Endothelial cell of umbilical vein (primary cell): ENCODE measurements around the gene INPP4B. TPM values are rescaled to one million over a fixed set of nuclear protein-coding genes. Genes with fewer than 3 reads are reported as not detected.

Source experiments
- BruUV-seq: library from RNA; stranded (reverse); fragments of 400-500 nt; replicated peaks from 2 replicates; lab custom pipeline; 2021; lab: Mats Ljungman, UMichigan
- CTCF ChIA-PET: fragments of 300-600, 350-600 bp; sonication (Branson Sonifier 250); formaldehyde crosslinking; loops from one replicate; lab custom pipeline; 2021; ENCODE audit warnings: antibody characterized with exemption, inconsistent platforms; lab: Charles Lee
- POLR2A ChIA-PET: fragments of 300-600, 350-600 bp; sonication (Branson Sonifier 250); formaldehyde crosslinking; loops from one replicate; lab custom pipeline; 2021; ENCODE audit warnings: antibody characterized with exemption, inconsistent platforms; lab: Charles Lee
- DNase-seq: peaks from one replicate; pipeline ENCODE4 v3.0.0-alpha.2; 2011; ENCODE audit warnings: low read depth, low spot score
- FAIRE-seq: peaks from 2 replicates; lab custom pipeline; 2011; peaks lifted over from hg19 to GRCh38; lab: Jason Lieb, UNC
- H2AFZ ChIP-seq: 2 replicates; pipeline ENCODE4 v1.6.0; 2012; ENCODE audit warnings: low read depth, low read length, control low read depth, inconsistent platforms
- H3K27ac ChIP-seq: 2 replicates; pipeline ENCODE4 v1.5.1; 2011; ENCODE audit warnings: low read depth, mild to moderate bottlenecking, control low read depth, low read length, moderate library complexity; ENCODE audit not compliant: insufficient read depth
- H3K27me3 ChIP-seq, 2 experiments: 2 replicates each; pipeline versions ENCODE4 v1.6.0 to v1.6.1; 2011; ENCODE audit warnings: low read length in 2 of 2, mixed read lengths in 1 of 2; ENCODE audit not compliant: control insufficient read depth in 2 of 2, insufficient read depth in 2 of 2
- H3K36me3 ChIP-seq, 2 experiments: 2 replicates in 1 of 2; 3 replicates in 1 of 2; pipeline ENCODE4 v1.5.1; 2011; ENCODE audit warnings: low read length in 2 of 2, mild to moderate bottlenecking in 1 of 2, moderate library complexity in 1 of 2; ENCODE audit not compliant: control insufficient read depth in 2 of 2, insufficient read depth in 2 of 2; ENCODE audit errors: extremely low read depth in 1 of 2
- H3K4me1 ChIP-seq: 3 replicates; pipeline ENCODE4 v1.5.1; 2011; ENCODE audit warnings: mild to moderate bottlenecking, low read length; ENCODE audit not compliant: control insufficient read depth, insufficient read depth; ENCODE audit errors: extremely low read depth
- H3K4me2 ChIP-seq: 2 replicates; pipeline ENCODE4 v1.6.1; 2011; ENCODE audit warnings: low read length, control low read depth, mixed read lengths; ENCODE audit not compliant: insufficient read depth
- H3K4me3 ChIP-seq, 3 experiments: fragments of 200-600 bp in 1 of 3; sonication (generic), shearing (Covaris generic) in 1 of 3; replicated peaks in 1 of 3; 2 replicates each; pipeline ENCODE4 v1.5.1; 2011 to 2016; ENCODE audit warnings: control low read depth in 3 of 3, low read length in 3 of 3, mild to moderate bottlenecking in 2 of 3, inconsistent platforms in 1 of 3, low read depth in 1 of 3, moderate library complexity in 1 of 3; ENCODE audit not compliant: insufficient read depth in 1 of 3
- H3K79me2 ChIP-seq: 2 replicates; pipeline ENCODE4 v1.6.0; 2012; ENCODE audit warnings: low read length, inconsistent platforms; ENCODE audit not compliant: control insufficient read depth, insufficient read depth
- H3K9ac ChIP-seq: replicated peaks from 2 replicates; pipeline ENCODE3; 2011; ENCODE audit warnings: low read length, control low read depth; ENCODE audit not compliant: insufficient read depth; ENCODE audit errors: extremely low read depth
- H3K9me1 ChIP-seq: replicated peaks from 3 replicates; pipeline ENCODE4 v1.6.0; 2011; ENCODE audit warnings: mild to moderate bottlenecking, low read length; ENCODE audit not compliant: control insufficient read depth, insufficient read depth; ENCODE audit errors: extremely low read depth
- H3K9me3 ChIP-seq: replicated peaks from 2 replicates; pipeline ENCODE4 v1.5.1; 2012; ENCODE audit warnings: low read length, inconsistent platforms; ENCODE audit not compliant: control insufficient read depth, insufficient read depth
- H4K20me1 ChIP-seq: replicated peaks from 2 replicates; pipeline ENCODE3; 2011; ENCODE audit warnings: mild to moderate bottlenecking, low read length; ENCODE audit not compliant: control insufficient read depth, insufficient read depth; ENCODE audit errors: extremely low read depth
- CTCF ChIP-seq, 2 donors: IDR thresholded peaks; 1 replicate in 1 of 2; 2 replicates in 1 of 2; pipeline ENCODE4 v1.5.1; 2011; ENCODE audit warnings: low read length in 2 of 2, mild to moderate bottlenecking in 2 of 2, moderate library complexity in 2 of 2, control low read depth in 1 of 2, inconsistent platforms in 1 of 2, low read depth in 1 of 2; ENCODE audit not compliant: insufficient read depth in 1 of 2; ENCODE audit errors: extremely low read depth in 1 of 2
- EZH2 ChIP-seq: IDR thresholded peaks from 2 replicates; pipeline ENCODE4 v1.6.1; 2012; ENCODE audit warnings: borderline replicate concordance, low read depth, mild to moderate bottlenecking, moderate library complexity, low read length, inconsistent platforms; ENCODE audit not compliant: severe bottlenecking
- FOS ChIP-seq: IDR thresholded peaks from 2 replicates; pipeline ENCODE4 v1.6.1; 2011; ENCODE audit warnings: mild to moderate bottlenecking, low read length, moderate library complexity, borderline replicate concordance; ENCODE audit not compliant: insufficient read depth
- GATA2 ChIP-seq: IDR thresholded peaks from 2 replicates; pipeline ENCODE4 v1.7.0; 2011; ENCODE audit warnings: low read depth, mild to moderate bottlenecking, moderate library complexity, mixed read lengths, low read length; ENCODE audit not compliant: insufficient read length, insufficient read depth
- MAX ChIP-seq: IDR thresholded peaks from 2 replicates; pipeline ENCODE4 v1.6.1; 2011; ENCODE audit not compliant: insufficient read depth, insufficient read length
- MYC ChIP-seq: IDR thresholded peaks from one replicate; pipeline ENCODE4 v1.6.1; 2011; ENCODE audit warnings: mild to moderate bottlenecking, low read depth, low read length
- POLR2A ChIP-seq: IDR thresholded peaks from 2 replicates; pipeline ENCODE4 v1.6.1; 2012; ENCODE audit warnings: low read depth, mild to moderate bottlenecking, control low read depth, low read length
- POLR2AphosphoS5 ChIP-seq: IDR thresholded peaks from 2 replicates; pipeline ENCODE4 v1.6.1; 2012; ENCODE audit warnings: low read depth, mild to moderate bottlenecking, control low read depth, low read length, moderate library complexity; ENCODE audit not compliant: insufficient read depth
- dilution Hi-C: fragments of 300-500 bp; cut with MboI; formaldehyde crosslinking; loops from one replicate; pipeline ENCODE4 v1.15.0; 2019; ENCODE audit warnings: low sequenced_read_pairs; ENCODE audit not compliant: extremely low pct_ligation_motif_present
- intact Hi-C: fragments of 100-400 bp; cut with micrococcal nuclease; formaldehyde crosslinking; loops from one replicate; pipeline ENCODE4 v1.10.0; 2022
- polyA plus RNA-seq, 4 experiments: library from polyadenylated mRNA; depleted of rRNA in 3 of 4; stranded (reverse) in 3 of 4; unstranded in 1 of 4; fragments of >200 nt; gene quantifications; 2 replicates each; pipeline versions ENCODE4 v1.2.1 to v1.2.3, GENCODE V29; 2011 to 2012; ENCODE audit warnings: missing spikeins in 1 of 4
- total RNA-seq: library from RNA; stranded (reverse); gene quantifications from 2 replicates; pipeline ENCODE4 v1.2.3, GENCODE V29; 2021

The INPP4B gene
- total and polyA plus RNA-seq, 2 donors (not counting 3 experiments of a cell fraction or from before 2014, with no cell fraction given): 0.41 to 3.1 TPM

GRCh38 chr4:142883040-142883832, 37.1 kb upstream of the INPP4B start:
- H3K9me3 ChIP-seq: no peaks in the 10 kb centered on the region
- TF ChIP-seq EZH2: no peak
- peak in 1 of 2 donors; percentile 7 for TF ChIP-seq CTCF (IDR thresholded peaks at IDR 0.05; ENCODE audit: extremely low read depth in 1 of 2, insufficient read depth in 1 of 2, low read depth in 1 of 2, low read length in 2 of 2)
- TF ChIP-seq MAX: no peak
- no peak for TF ChIP-seq POLR2A
- TF ChIP-seq MYC: no peak
- TF ChIP-seq GATA2: no peak
- TF ChIP-seq FOS: no peak
- no peak for TF ChIP-seq POLR2AphosphoS5
- ChIA-PET POLR2A (no interaction called here), CTCF (interaction anchor here (0.7 to 1.0 kb wide), 4 partner anchors 10 to 102 kb away, joined by 3 to 4 read pairs (median 3); no protein-coding TSS in a partner anchor)
- dilution Hi-C loops (no loop called here), intact Hi-C loops (no loop called here)
- H2AFZ ChIP-seq: no peak overlapping the region
- BruUV-seq: no TSS peak
- peaks cover 0 to 2% of the 10 kb centered on the region in 2 experiments for H3K27me3 ChIP-seq
- FAIRE-seq (no peak), DNase-seq (peak; percentile 12)
- no peak overlapping the region for H3K4me2 ChIP-seq
- H3K4me1 ChIP-seq: no peaks in the 10 kb centered on the region
- H3K36me3 ChIP-seq: no peaks in the 10 kb centered on the region
- no peak overlapping the region for H3K4me3 ChIP-seq
- no peak overlapping the region for H3K9ac ChIP-seq
- H3K27ac ChIP-seq: no peak overlapping the region
- H3K9me1 ChIP-seq: no peaks in the 10 kb centered on the region
- no peaks in the 10 kb centered on the region for H3K79me2 ChIP-seq
- H4K20me1 ChIP-seq: no peaks in the 10 kb centered on the region
